ENCODE measurements around the gene KLHDC8A. TPM values are rescaled to one million over a fixed set of nuclear protein-coding genes. Genes with fewer than 3 reads are reported as not detected.

Gene KLHDC8A
- polyA plus RNA-seq, 1 donor (not counting 4 experiments of a cell fraction or from before 2014, with no cell fraction given), result not detected

DNA sequence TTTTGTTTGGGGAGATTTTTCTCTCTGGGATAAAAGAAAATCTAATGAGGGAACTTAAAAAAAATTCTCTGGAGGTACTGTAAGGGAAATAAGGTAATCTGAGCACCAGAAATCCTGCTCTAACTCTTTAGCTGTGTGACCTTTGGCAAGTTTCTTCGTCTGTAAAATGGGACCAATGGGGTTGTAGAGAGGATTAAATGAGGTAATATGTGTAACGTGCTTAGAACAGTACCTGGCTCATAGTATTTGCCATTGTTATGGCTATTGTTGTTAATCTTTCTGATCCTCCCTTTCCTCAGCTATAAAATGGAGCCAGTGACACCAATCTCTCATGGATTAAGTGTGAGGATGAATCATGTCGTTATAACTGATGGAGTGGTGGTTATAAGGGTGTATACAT lies 845 bp upstream of the KLHDC8A start:
- H3K4me2 ChIP-seq (ENCODE audit: control insufficient read depth, extremely low read depth, insufficient read depth, low read depth, low read length), result no peak overlapping the region
- H3K9me1 ChIP-seq (ENCODE audit: control insufficient read depth, extremely low read depth, insufficient read depth, low read length), result no peaks in the 10 kb centered on the region
- H2AFZ ChIP-seq (ENCODE audit: control insufficient read depth, low read length), result no peak overlapping the region
- H3K79me2 ChIP-seq (ENCODE audit: control insufficient read depth, insufficient read depth, low read length), result no peaks in the 10 kb centered on the region
- DNase-seq (ENCODE audit: low read depth, low spot score) (no peak), FAIRE-seq (no peak)
- no peak overlapping the region for H3K27ac ChIP-seq (ENCODE audit: control insufficient read depth, insufficient read depth, low read length)
- no peaks in the 10 kb centered on the region for H3K4me1 ChIP-seq (ENCODE audit: control insufficient read depth, extremely low read depth, insufficient read depth, low read length)
- H3K36me3 ChIP-seq (ENCODE audit: control insufficient read depth in 2 of 2, extremely low read depth in 1 of 2, insufficient read depth in 2 of 2, low read length in 2 of 2), result no peaks in the 10 kb centered on the region
- no peak overlapping the region for H3K9ac ChIP-seq (ENCODE audit: control insufficient read depth, extremely low read depth, insufficient read depth, low read length)
- no peak overlapping the region for H3K4me3 ChIP-seq (ENCODE audit: control insufficient read depth in 2 of 3, extremely low read depth in 1 of 3, insufficient read depth in 2 of 3, low read depth in 1 of 3, low read length in 3 of 3)
- no peaks in the 10 kb centered on the region for H3K9me3 ChIP-seq (ENCODE audit: control insufficient read depth, low read depth, low read length)
- dilution Hi-C loops (cut with MboI; ENCODE audit: extremely low pct_ligation_motif_present, low sequenced_read_pairs), result no loop called here
- TF ChIP-seq, protein P1, sequence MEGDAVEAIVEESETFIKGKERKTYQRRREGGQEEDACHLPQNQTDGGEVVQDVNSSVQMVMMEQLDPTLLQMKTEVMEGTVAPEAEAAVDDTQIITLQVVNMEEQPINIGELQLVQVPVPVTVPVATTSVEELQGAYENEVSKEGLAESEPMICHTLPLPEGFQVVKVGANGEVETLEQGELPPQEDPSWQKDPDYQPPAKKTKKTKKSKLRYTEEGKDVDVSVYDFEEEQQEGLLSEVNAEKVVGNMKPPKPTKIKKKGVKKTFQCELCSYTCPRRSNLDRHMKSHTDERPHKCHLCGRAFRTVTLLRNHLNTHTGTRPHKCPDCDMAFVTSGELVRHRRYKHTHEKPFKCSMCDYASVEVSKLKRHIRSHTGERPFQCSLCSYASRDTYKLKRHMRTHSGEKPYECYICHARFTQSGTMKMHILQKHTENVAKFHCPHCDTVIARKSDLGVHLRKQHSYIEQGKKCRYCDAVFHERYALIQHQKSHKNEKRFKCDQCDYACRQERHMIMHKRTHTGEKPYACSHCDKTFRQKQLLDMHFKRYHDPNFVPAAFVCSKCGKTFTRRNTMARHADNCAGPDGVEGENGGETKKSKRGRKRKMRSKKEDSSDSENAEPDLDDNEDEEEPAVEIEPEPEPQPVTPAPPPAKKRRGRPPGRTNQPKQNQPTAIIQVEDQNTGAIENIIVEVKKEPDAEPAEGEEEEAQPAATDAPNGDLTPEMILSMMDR (optimal IDR thresholded peaks at IDR 0.05 in 1 of 3, IDR thresholded peaks at IDR 0.05 in 1 of 3, conservative IDR thresholded peaks at IDR 0.05 in 1 of 3; ENCODE audit: extremely low read depth in 1 of 3, insufficient read depth in 2 of 3, low read length in 3 of 3), result no peak
- TF ChIP-seq EZH2 (IDR thresholded peaks at IDR 0.05; ENCODE audit: low read length), result no peak
- H3K27me3 ChIP-seq (ENCODE audit: control insufficient read depth, extremely low read depth, insufficient read depth, low read length), result peaks cover 12% of the 10 kb centered on the region
- H4K20me1 ChIP-seq (ENCODE audit: control insufficient read depth, extremely low read depth, insufficient read depth, low read length), result no peaks in the 10 kb centered on the region

GRCh38 chr1:205355075-205355453 lies 1.7 kb downstream of the KLHDC8A start:
- DNase-seq (ENCODE audit: low read depth, low spot score), result no peak
- no peak overlapping the region for H3K27ac ChIP-seq (ENCODE audit: control insufficient read depth, insufficient read depth, low read length)

More at GRCh38 chr1:205355075-205355453, 1.7 kb downstream of the KLHDC8A start:
- Histone ChIP-seq H3K9me3 (ENCODE audit: control insufficient read depth, low read depth, low read length) (no peaks in the 10 kb centered on the region), H2AFZ (ENCODE audit: control insufficient read depth, low read length) (no peak overlapping the region), H3K36me3 (ENCODE audit: control insufficient read depth in 2 of 2, extremely low read depth in 1 of 2, insufficient read depth in 2 of 2, low read length in 2 of 2) (no peaks in the 10 kb centered on the region), H4K20me1 (ENCODE audit: control insufficient read depth, extremely low read depth, insufficient read depth, low read length) (no peaks in the 10 kb centered on the region), H3K4me3 (ENCODE audit: control insufficient read depth in 2 of 3, extremely low read depth in 1 of 3, insufficient read depth in 2 of 3, low read depth in 1 of 3, low read length in 3 of 3) (no peak overlapping the region), H3K4me2 (ENCODE audit: control insufficient read depth, extremely low read depth, insufficient read depth, low read depth, low read length) (no peak overlapping the region), H3K9ac (ENCODE audit: control insufficient read depth, extremely low read depth, insufficient read depth, low read length) (no peak overlapping the region), H3K27me3 (ENCODE audit: control insufficient read depth, extremely low read depth, insufficient read depth, low read length) (peaks cover 7% of the 10 kb centered on the region), H3K79me2 (ENCODE audit: control insufficient read depth, insufficient read depth, low read length) (no peaks in the 10 kb centered on the region), H3K9me1 (ENCODE audit: control insufficient read depth, extremely low read depth, insufficient read depth, low read length) (no peaks in the 10 kb centered on the region), H3K4me1 (ENCODE audit: control insufficient read depth, extremely low read depth, insufficient read depth, low read length) (no peaks in the 10 kb centered on the region)
- dilution Hi-C loops (cut with MboI; ENCODE audit: extremely low pct_ligation_motif_present, low sequenced_read_pairs), result no loop called here
- no peak for TF ChIP-seq EZH2 (IDR thresholded peaks at IDR 0.05; ENCODE audit: low read length)
- TF ChIP-seq, protein P1 (optimal IDR thresholded peaks at IDR 0.05 in 1 of 3, IDR thresholded peaks at IDR 0.05 in 1 of 3, conservative IDR thresholded peaks at IDR 0.05 in 1 of 3; ENCODE audit: extremely low read depth in 1 of 3, insufficient read depth in 2 of 3, low read length in 3 of 3), result no peak
- peak; percentile 48 for FAIRE-seq

All from keratinocyte (primary cell).